Activated CD4-positive, alpha-beta T cell treated with anti-CD3 and anti-CD28 coated beads, Interleukin-2, Interleukin-4, amounts not matched to agents 100 ng/mL and 50 ng/mL, durations not matched to agents 16 hours and 8 hours (primary cell): ENCODE data around the gene NF2.

ENCODE experiments used
- DNase-seq: peaks from one replicate; pipeline ENCODE4 v3.0.0-alpha.2; 2020; ENCODE audit warnings: low spot score

Gene NF2

DNA sequence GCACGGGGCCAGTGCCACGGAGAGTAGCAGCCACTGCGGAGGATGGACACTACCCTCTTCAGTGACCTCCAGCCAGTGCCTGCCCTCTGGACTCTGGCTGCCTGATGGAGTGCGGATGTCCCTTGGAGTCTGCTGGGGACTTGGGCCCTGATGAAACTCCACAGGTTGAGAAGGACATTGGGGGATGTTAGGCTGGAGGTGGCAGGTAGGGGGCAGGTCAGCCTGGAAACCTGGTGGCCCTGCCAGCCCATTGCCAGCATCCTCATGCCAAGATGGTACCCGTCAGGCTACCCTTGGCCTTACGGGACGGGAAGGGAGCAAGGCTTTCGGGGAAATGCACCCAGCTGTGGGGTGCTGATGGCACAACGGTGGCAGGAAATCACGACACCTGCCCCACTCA, 120.3 kb downstream of the NF2 start:
- no peak for DNase-seq

DNA sequence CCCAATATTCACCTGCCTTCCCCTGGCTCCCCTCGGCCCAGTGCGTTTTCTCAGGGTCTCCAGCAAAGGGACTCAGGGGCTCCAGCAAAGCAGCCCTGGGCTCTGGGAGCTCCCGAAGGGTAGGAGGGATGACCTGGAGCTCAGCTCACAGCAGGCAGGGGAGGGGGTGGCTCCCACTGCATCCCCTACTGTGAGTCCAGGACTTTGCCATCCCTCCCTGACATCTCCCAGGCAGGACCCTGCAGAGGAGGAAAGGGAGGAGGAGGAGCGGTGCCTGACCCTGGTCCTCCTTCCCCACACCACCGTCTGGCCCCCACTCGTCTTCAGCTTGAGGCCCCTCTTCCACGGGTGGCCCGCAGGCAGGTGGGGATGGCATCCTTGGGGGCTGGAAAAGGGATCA, 121.4 kb downstream of the NF2 start:
- no peak for DNase-seq

DNA sequence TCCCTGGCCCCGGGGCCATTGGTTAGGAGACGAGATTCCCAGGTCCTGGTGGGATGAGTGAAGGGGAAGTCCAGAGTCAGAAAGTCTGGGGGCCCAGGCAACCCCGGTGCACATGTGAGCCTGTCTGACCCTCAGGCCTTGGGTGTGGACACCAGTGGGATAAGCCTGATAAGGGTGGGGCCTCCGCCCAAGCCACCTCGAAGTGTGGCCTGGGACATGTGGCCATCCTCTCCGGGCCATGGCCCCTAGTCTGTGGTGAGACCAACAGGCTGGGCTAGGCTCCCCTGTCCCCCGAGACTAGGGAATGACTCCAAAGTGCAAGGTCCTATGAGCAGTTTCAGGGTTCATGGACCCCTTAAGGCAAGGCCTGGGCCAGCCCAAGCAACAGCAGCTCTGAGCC, 122.7 kb downstream of the NF2 start:
- DNase-seq = no peak

DNA sequence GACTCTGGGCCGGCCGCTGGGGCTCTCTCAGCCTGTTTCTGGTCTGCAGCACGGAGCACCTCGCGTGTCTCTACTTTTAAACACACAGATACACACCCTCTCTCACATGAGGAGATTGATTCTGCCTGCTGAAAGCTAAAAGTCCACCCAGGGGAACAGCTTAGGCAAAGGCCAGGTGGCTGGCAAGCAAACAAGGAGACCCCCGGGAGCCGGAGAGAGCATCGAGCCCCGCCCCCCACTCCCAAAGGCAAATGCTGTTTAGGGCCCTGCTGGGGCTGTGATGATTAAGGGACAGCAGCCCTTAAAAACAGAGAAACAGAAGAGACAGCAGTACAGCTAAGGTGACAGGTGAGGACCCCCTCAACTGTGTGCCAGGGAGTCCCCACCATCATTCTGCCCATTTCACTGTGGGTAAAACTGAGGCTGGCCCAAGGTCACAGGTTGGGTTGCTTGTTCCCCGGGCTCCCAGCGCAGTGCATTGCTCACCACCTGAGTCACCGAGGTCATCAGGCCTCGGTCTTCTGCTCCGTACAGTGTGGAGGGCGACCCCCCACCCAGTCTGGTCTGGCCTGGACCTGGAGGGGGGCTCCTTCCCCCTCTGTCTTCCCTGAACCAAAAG, 123.2 kb downstream of the NF2 start:
- DNase-seq = no peak

DNA sequence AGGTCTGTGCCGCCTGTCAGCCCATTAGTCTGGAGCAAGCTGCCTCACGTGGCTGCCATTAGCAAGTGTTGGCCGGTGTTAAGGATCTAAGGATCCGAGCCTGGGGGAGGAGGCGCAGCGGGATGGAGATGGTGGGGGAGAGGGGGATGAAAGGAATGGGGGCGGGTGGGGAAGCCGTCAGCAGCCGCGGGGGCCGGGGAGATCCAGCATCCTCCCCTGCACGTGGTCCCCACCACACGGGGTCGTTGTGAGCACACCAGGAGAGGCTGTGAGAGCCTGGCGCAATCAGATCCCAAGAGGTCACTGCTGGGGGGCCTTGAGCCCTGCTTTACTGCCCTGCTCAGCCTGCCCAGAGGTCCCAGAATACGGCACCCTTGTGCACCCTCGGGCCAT, 123.7 kb downstream of the NF2 start:
- peak; percentile 15 for DNase-seq

DNA sequence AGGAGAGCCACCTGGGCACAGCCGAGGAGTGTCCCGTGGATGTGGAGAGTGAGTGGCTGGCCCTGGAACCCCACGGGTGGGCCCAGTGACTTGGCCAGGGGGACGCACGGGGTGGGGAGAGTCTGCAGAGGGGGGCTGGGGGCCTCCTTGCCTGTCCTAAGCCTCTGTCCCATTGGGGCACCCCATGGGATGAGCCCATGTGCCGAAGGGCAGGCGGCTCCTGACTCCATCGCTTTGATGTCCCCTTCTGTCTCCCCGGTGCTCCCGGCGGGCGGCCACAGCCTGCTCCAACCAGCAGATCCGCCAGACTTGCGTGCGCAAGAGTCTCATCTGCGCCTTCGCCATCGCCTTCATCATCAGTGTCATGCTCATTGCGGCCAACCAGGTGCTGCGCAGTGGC, 125.7 kb downstream of the NF2 start:
- no peak for DNase-seq

GRCh38 chr22:29731058-29731850, 127.8 kb downstream of the NF2 start:
- no peak for DNase-seq

- DNase-seq = no peak
Observed at GRCh38 chr22:29732883-29733282, 129.4 kb downstream of the NF2 start.

DNA sequence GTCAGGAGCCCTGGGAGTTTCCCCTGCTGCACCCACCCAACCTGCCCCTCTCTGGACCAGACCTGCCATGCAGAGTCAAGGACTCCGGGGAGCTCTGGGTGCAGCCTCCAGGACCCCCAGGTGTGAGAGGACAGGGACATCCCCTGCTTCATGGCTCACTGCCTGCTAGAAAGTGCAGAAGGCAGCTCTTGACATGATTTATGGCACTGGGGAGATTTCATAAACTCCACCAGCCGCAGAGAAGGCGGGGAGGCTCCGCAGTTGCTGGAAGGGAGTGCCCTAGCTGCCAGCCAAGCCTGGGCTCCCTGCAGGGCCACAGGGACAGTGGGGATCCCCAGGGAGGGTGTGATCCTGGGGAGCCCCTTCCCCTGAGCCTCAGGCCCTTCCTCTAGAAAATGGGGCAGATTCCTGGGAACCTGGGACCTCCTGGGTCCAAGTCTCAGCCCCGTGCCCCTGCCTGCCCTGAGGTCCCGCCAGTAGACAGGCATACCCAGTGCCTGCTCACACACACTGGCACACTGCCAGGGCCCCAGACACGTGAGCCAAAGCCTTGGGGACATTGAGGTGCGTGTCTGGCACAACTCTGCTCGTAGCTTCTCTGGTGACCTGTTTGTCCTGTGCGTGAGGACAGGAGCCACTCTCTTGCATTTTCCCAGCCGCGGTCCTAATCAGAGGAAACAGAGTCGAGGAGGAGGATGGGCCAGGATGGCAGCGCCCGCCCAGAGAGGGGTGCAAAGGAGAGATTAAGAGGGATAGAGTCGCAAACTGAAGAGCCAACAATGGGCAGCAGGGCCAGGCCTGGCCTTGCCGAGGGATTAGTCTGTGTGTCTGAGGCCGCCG, 130.1 kb downstream of the NF2 start:
- DNase-seq = no peak

- DNase-seq = no peak
Observed at GRCh38 chr22:29734406-29734805, 131.0 kb downstream of the NF2 start.

- DNase-seq = no peak
Observed at GRCh38 chr22:29734838-29735237, 131.4 kb downstream of the NF2 start.

- DNase-seq = no peak
Observed at GRCh38 chr22:29735416-29735815, 132.0 kb downstream of the NF2 start.

DNA sequence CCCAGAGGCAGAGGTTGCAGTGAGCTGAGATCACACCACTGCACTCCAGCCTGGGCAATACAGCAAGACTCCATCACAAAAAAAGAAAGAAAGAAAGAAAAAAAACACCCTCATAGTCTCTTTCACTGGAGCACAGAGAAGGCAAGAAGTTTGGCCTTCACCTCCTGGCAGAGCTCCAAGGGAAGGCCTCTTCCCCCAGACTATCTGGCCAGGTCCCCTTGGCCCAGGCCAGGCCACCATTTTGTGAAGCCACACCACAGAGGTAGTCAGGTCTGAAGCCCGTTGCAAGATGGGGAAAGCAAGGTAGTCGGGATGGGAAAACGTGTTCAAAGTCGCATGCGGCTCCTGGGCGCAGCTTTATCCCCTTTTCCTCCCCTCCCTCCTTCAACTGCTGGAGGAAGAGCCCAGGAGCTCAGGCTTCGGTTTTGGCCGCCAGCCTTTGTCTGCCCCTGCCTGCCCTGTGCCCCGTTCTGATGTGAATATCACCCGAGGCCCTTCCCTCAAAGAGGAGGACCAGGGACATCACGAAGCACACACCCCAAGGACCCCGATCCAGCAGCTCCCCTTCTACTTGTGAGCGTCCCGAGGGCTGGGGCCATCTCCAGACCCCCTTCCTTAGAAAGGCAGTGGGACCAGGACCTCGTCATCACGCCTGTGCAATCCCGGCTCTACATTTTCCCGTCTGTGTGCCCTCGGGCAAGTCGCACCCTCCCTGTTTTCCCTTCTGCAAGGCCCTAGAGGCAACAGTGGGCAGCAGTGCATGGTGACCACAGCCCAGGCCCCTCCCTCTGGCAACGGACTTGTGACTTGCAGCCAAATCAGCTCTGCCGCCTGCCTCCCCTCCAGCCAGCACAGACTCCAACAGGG, 134.1 kb downstream of the NF2 start:
- no peak for DNase-seq

DNA sequence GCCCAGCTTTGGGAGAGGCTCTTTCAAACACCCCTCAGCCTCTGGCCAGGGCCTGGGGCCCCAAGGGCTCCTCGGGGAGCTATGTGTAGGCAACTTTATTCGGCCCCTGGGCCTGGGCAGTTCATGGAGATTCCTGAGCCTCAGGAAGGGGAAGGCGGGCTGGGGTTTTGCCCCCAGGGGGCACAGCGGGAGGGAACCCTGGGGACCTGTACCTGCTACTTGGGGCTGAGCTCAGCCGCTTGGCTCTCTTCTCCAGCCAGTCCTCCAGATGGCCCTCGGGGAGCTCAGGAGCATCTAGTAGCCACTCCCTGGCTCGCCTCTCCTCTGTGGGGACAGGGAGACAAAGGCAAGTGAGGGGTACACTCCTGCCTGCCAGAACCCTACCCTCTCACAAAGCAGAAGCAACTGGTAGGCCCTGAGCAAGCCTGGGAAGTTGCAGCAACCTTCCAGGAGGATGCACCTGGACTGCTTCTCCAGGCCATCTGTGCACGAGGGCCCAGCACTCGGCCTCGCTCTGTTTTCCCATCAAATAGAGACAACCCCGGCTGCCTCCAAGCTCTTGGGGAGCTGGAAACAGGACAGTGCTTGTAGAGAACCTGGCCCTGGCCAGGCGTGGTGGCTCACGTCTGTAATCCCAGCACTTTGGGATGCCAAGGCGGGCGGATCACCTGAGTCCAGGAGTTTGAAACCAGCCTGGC, 134.8 kb downstream of the NF2 start:
- DNase-seq = no peak

GRCh38 chr22:29739346-29739875, 136.0 kb downstream of the NF2 start:
- no peak for DNase-seq

DNA sequence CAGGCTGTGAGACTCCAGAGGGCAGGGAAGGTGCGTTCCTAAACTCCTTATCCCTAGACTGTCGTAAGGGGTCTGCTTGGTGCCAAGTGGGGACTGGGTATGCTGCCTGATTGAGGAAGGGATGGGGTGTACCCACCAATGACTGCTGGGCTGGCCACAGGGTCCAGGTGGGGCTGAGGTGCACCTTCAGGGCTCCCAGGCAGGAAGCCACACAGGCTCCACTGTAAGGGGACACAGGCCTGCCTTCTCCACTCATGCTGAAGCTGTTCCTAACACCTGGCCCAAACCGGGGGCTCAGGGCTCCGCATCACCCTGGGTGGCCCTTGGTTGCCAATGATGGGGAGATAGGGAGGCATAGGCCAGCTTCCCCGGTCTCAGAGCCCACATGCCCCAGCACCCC, 136.8 kb downstream of the NF2 start:
- no peak for DNase-seq

DNA sequence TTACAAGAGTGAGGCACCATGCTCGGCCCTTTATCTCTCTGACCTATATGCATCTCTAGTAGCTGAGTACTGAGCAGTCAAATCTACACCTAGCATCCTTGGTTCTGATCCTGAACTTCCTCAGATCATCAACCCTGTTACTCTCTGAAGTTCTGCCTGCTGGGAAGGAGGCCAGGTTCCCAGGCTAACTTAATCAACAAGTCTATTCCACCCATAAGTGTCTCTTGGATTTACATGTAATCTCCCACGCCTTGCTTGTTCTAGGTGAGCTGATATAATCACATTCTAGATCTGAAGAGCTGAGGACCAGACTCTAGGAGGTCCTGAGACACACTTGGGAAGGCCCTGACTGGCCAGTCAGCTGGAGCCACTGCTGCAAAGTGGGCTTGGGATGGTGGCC, 138.5 kb downstream of the NF2 start:
- DNase-seq = no peak

DNA sequence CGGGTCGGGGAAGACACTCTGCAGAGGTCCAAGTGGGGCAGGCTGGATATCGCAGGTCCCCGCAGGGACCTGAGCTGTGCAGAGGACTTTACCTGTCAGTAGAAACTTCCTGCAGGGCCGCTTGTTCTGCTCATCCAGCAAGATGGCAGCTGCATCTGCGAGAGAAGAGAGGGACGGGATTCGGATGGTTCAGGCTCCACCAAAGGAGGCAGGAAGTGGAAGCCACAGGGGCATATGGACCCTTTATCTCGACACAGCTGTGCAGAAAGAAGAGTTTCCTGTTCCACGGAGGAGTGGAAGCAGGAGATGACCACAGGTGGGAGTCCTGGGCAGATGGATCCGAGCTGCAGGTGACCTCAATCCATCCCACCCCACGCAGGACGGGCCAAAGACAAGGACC, 138.9 kb downstream of the NF2 start:
- no peak for DNase-seq

DNA sequence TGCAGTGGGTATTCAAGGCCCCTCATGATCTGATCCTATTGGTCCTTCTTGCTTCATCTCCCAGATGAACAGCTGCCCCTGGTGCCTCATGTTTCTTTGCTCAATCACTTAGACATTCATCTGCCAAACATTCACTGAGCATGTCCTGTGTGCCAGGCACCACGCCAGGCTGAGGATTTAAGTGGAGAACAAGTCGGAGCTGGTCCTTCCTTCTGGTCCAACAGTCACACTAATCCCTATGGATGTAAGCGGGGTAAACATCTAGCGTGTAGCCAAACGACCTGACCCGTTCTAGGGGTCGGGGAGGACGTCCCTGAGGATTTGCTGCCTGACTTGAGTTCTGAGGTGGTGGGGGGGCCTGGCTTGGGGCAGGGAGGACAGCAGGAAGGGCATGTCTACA, 141.5 kb downstream of the NF2 start:
- no peak for DNase-seq

- DNase-seq = no peak
Observed at GRCh38 chr22:29747832-29748231, 144.4 kb downstream of the NF2 start.
